HCT116 (cell line): ENCODE data around the gene KRTAP10-7. TPM values are rescaled to one million over a fixed set of nuclear protein-coding genes. Genes with fewer than 3 reads are reported as not detected.

ENCODE experiments used
- ATAC-seq: fragments of 200-7000 bp; cut with Tn5 transposase; 2 replicates; pipeline ENCODE4 v1.9.1; 2020; ENCODE audit warnings: mild to moderate bottlenecking, moderate library complexity
- BruUV-seq: library from RNA; stranded (reverse); fragments of 400-500 nt; replicated peaks from 2 replicates; lab custom pipeline; 2021; lab: Mats Ljungman, UMichigan
- CTCF ChIA-PET: fragments of 300-600 bp; sonication (Branson Sonifier 250); formaldehyde crosslinking; loops from one replicate; lab custom pipeline; 2021; ENCODE audit warnings: antibody characterized with exemption; lab: Charles Lee
- POLR2A ChIA-PET: fragments of 300-600, 350-600 bp; sonication (Branson Sonifier 250); formaldehyde crosslinking; loops from one replicate; lab custom pipeline; 2021; ENCODE audit warnings: antibody characterized with exemption; lab: Charles Lee
- RAD21 ChIA-PET, 2 experiments: fragments of 300-600 bp; sonication (Branson Sonifier 250); formaldehyde crosslinking; loops; one replicate each; lab custom pipeline; 2023; ENCODE audit warnings: low total read pairs in 2 of 2; ENCODE audit not compliant: uncharacterized antibody in 2 of 2, unreplicated experiment in 2 of 2, low non-redundant PET in 1 of 2; lab: Charles Lee
- DNase-seq: peaks from one replicate; pipeline ENCODE4 v3.0.0-alpha.2; 2010; ENCODE audit warnings: low read depth, low spot score
- H2AFZ ChIP-seq: fragments of 200-600 bp; shearing (Covaris generic), sonication (generic); 2 replicates; pipeline ENCODE4 v1.6.1; 2017; ENCODE audit warnings: low read depth, mixed run types, mixed read lengths, antibody characterized with exemption, low read length; ENCODE audit not compliant: poor library complexity, severe bottlenecking
- H3K27ac ChIP-seq: 2 replicates; pipeline ENCODE4 v1.5.1; 2012; ENCODE audit warnings: low read depth, low read length
- H3K27me3 ChIP-seq: fragments of 200-600 bp; sonication (generic); 2 replicates; pipeline ENCODE4 v1.6.1; 2016; ENCODE audit warnings: mixed run types, low read length, mixed read lengths; ENCODE audit not compliant: insufficient read depth
- H3K36me3 ChIP-seq, 2 experiments: fragments of 200-500 bp in 1 of 2; fragments of 200-600 bp in 1 of 2; sonication (Bioruptor generic) in 1 of 2; sonication (generic) in 1 of 2; 2 replicates each; pipeline versions ENCODE4 v1.5.1 to v1.6.1; 2014 to 2016; ENCODE audit warnings: low read length in 2 of 2, inconsistent platforms in 1 of 2, mixed read lengths in 1 of 2, mixed run types in 1 of 2; ENCODE audit not compliant: insufficient read depth in 2 of 2, control insufficient read depth in 1 of 2
- H3K4me1 ChIP-seq, 2 experiments: fragments of 200-600 bp in 1 of 2; sonication (generic) in 1 of 2; 2 replicates each; pipeline versions ENCODE4 v1.5.1 to v1.6.1; 2012 to 2017; ENCODE audit warnings: low read length in 2 of 2, inconsistent platforms in 1 of 2, mild to moderate bottlenecking in 1 of 2, mixed read lengths in 1 of 2, mixed run types in 1 of 2, moderate library complexity in 1 of 2; ENCODE audit not compliant: insufficient read depth in 2 of 2, control insufficient read depth in 1 of 2
- H3K4me2 ChIP-seq: fragments of 200-600 bp; sonication (generic); 2 replicates; pipeline ENCODE4 v1.6.1; 2017; ENCODE audit warnings: mixed run types, low read length, mixed read lengths
- H3K4me3 ChIP-seq, 2 experiments: fragments of 200-600 bp in 1 of 2; sonication (generic) in 1 of 2; replicated peaks in 1 of 2; 2 replicates each; pipeline ENCODE4 v1.5.1; 2011 to 2016; ENCODE audit warnings: low read length in 2 of 2, control low read depth in 1 of 2, low read depth in 1 of 2, mild to moderate bottlenecking in 1 of 2, mixed read lengths in 1 of 2, mixed run types in 1 of 2
- H3K79me2 ChIP-seq: fragments of 200-600 bp; sonication (generic); 2 replicates; pipeline ENCODE4 v1.6.1; 2017; ENCODE audit warnings: mild to moderate bottlenecking, mixed run types, low read length, moderate library complexity, mixed read lengths; ENCODE audit not compliant: insufficient read depth
- H3K9ac ChIP-seq: fragments of 200-600 bp; sonication (generic); 2 replicates; pipeline ENCODE4 v1.6.1; 2016; ENCODE audit warnings: low read length, mixed read lengths
- H3K9me2 ChIP-seq: fragments of 200-600 bp; sonication (generic), shearing (Covaris generic); 2 replicates; pipeline ENCODE4 v1.6.1; 2017; ENCODE audit warnings: mixed run types, mild to moderate bottlenecking, moderate library complexity; ENCODE audit not compliant: insufficient read depth
- H3K9me3 ChIP-seq, 2 experiments: fragments of 200-500 bp in 1 of 2; fragments of 200-600 bp in 1 of 2; sonication (Bioruptor generic) in 1 of 2; sonication (generic) in 1 of 2; 2 replicates each; pipeline ENCODE4 v1.6.1; 2014 to 2017; ENCODE audit warnings: low read length in 2 of 2, mixed read lengths in 2 of 2, inconsistent platforms in 1 of 2, low read depth in 1 of 2, mild to moderate bottlenecking in 1 of 2, mixed run types in 1 of 2, moderate library complexity in 1 of 2; ENCODE audit not compliant: control insufficient read depth in 1 of 2, insufficient read depth in 1 of 2
- H4K20me1 ChIP-seq: fragments of 200-600 bp; sonication (generic), shearing (Covaris generic); 2 replicates; pipeline ENCODE4 v1.6.1; 2017; ENCODE audit warnings: mixed run types, mild to moderate bottlenecking, moderate library complexity; ENCODE audit not compliant: insufficient read depth
- CEBPB ChIP-seq: IDR thresholded peaks from 2 replicates; pipeline ENCODE4 v1.6.1; 2012; ENCODE audit warnings: low read depth
- EGR1 ChIP-seq: IDR thresholded peaks from 2 replicates; pipeline ENCODE4 v1.6.1; 2012; ENCODE audit warnings: low read depth
- POLR2A ChIP-seq: IDR thresholded peaks from 2 replicates; pipeline ENCODE4 v1.7.0; 2011; ENCODE audit warnings: borderline replicate concordance; ENCODE audit not compliant: insufficient read depth, insufficient read length; ENCODE audit errors: extremely low read depth
- RAD21 ChIP-seq: IDR thresholded peaks from 2 replicates; pipeline ENCODE4 v1.6.1; 2012; ENCODE audit warnings: low read depth, mild to moderate bottlenecking
- YY1 ChIP-seq: IDR thresholded peaks from 2 replicates; pipeline ENCODE4 v1.6.1; 2011; ENCODE audit warnings: low read length, low read depth, moderate library complexity, mild to moderate bottlenecking; ENCODE audit not compliant: insufficient replicate concordance; ENCODE audit errors: extremely low read depth
- intact Hi-C: fragments of 100-400 bp; cut with micrococcal nuclease; formaldehyde crosslinking; loops from 2 replicates; pipeline ENCODE4 v1.10.0; 2022
- total RNA-seq: library from RNA; stranded (reverse); gene quantifications from one replicate; pipeline ENCODE4 v1.2.1, GENCODE V29; 2021; ENCODE audit not compliant: unreplicated experiment

The KRTAP10-7 gene
- total RNA-seq, 1 experiment from 2014 or later = not detected

DNA sequence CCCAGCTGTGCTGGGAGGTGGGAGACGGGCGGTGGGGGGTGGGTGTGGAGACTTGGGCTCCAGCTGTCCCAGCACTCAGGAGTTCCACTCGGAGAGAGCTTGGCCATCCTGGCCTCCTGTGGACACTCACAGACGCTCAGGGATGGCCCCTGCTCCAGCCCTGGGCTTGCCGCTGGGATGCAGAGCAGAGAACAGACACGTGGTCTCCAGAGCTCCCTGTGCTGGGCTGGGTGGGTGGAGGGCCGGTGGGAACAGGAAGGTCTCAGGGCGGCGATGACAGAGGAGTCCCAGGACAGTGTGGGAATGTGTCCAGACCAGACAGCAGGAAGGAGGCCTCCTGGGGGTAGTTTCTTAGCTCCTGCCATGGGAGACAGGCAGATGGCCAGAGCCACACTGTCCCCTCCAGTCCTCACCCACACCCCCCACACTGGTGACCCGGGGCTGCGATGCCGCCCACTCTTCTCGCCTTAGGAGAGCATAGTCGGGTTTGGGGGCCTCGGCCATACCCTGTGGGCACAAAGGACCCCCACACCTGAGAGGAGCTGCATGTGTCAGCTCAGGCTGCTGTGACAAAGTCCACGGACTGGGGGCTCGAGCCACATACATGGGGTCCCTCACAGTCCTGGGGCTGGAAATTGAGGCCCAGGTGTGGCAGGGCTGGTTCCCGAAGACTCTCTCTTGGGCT is 28.5 kb downstream of the KRTAP10-7 start:
- ATAC-seq (no peak), DNase-seq (no peak)
- Histone ChIP-seq H3K79me2 (no peaks in the 10 kb centered on the region), H3K4me2 (no peak overlapping the region), H3K27me3 (no peaks in the 10 kb centered on the region), H2AFZ (no peak overlapping the region), H4K20me1 (no peaks in the 10 kb centered on the region), H3K4me1 (no peaks in the 10 kb centered on the region), H3K9me2 (no peaks in the 10 kb centered on the region), H3K36me3 (no peaks in the 10 kb centered on the region), H3K4me3 (no peak overlapping the region), H3K9ac (no peak overlapping the region), H3K27ac (no peak overlapping the region), H3K9me3 (peaks cover 5 to 13% of the 10 kb centered on the region in 2 experiments; a peak in 3 of 4 replicates)
- ChIA-PET CTCF (no interaction called here), RAD21 (no interaction called here), POLR2A (no interaction called here)
- BruUV-seq = no TSS peak
- TF ChIP-seq YY1 = no peak
- no peak for TF ChIP-seq RAD21
- TF ChIP-seq POLR2A = no peak
- TF ChIP-seq EGR1 = no peak
- intact Hi-C loops = no loop called here

DNA sequence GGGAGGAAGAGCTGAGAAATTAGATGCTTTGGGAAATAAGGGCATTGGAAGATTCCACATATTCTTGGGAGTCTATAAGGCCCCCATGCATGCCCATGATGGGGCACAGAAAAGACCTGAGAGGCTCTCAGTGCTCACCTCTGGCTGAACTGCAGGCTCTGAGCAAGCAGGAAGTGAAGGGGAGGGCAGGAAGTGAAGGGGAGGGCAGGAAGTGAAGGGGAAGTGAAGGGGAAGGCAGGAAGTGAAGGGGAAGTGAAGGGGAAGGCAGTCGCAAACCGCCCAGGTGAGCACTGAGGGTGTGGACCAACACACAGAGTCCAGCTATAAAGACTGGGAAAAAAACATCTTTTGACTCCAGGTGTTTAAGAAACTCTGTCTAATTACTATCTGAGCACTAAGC is 30.0 kb downstream of the KRTAP10-7 start:
- intact Hi-C loops = no loop called here
- H3K4me1 ChIP-seq = no peaks in the 10 kb centered on the region
- no peak for TF ChIP-seq CEBPB
- H2AFZ ChIP-seq = no peak overlapping the region
- H3K4me3 ChIP-seq = no peak overlapping the region
- RAD21 ChIA-PET = no interaction called here
- no peak overlapping the region for H3K4me2 ChIP-seq
- peaks cover 0 to 3% of the 10 kb centered on the region in 2 experiments; a peak in 1 of 4 replicates for H3K9me3 ChIP-seq
- no peak for ATAC-seq
- no peak overlapping the region for H3K9ac ChIP-seq
- no peaks in the 10 kb centered on the region for H3K9me2 ChIP-seq
- CTCF ChIA-PET = no interaction called here
- no peak overlapping the region for H3K27ac ChIP-seq
- H3K36me3 ChIP-seq = no peaks in the 10 kb centered on the region
- POLR2A ChIA-PET = no interaction called here
- no peak for DNase-seq
- H3K79me2 ChIP-seq = no peaks in the 10 kb centered on the region
- no TSS peak for BruUV-seq
- no peaks in the 10 kb centered on the region for H3K27me3 ChIP-seq
- no peaks in the 10 kb centered on the region for H4K20me1 ChIP-seq
